Central memory CD4-positive, alpha-beta T cell (primary cell): ENCODE results near the gene C1QC.

Source experiments
- DNase-seq: peaks from one replicate; pipeline ENCODE4 v3.0.0; 2022

Gene C1QC

GRCh38 chr1:22619798-22620197 is 23.6 kb upstream of the C1QC start:
- no peak for DNase-seq

GRCh38 chr1:22621761-22622160 is 21.7 kb upstream of the C1QC start:
- DNase-seq = no peak

- DNase-seq = no peak
Measured at GRCh38 chr1:22625262-22625925, 18.0 kb upstream of the C1QC start.

GRCh38 chr1:22626237-22627157 is 16.9 kb upstream of the C1QC start:
- no peak for DNase-seq

GRCh38 chr1:22627331-22627730 is 16.1 kb upstream of the C1QC start:
- no peak for DNase-seq

- DNase-seq = no peak
Measured at GRCh38 chr1:22628698-22629444, 14.6 kb upstream of the C1QC start.

GRCh38 chr1:22629886-22630285 is 13.5 kb upstream of the C1QC start:
- DNase-seq = no peak

- DNase-seq = no peak
Measured at GRCh38 chr1:22633697-22634463, 9.6 kb upstream of the C1QC start.

- no peak for DNase-seq
Measured at GRCh38 chr1:22635436-22635835, 8.0 kb upstream of the C1QC start.

GRCh38 chr1:22636353-22636752 is 7.1 kb upstream of the C1QC start, which contains the start of gene C1QA:
Gene C1QA (plus strand): TSS chr1:22636628. CDS start chr1:22637617, 989 bp downstream.
- no peak for DNase-seq

- DNase-seq = no peak
Measured at GRCh38 chr1:22636927-22637326, 6.5 kb upstream of the C1QC start.

- DNase-seq = no peak
Measured at GRCh38 chr1:22637907-22638445, 5.5 kb upstream of the C1QC start.

GRCh38 chr1:22638476-22639234 is 4.8 kb upstream of the C1QC start:
- no peak for DNase-seq

GRCh38 chr1:22639286-22639685 is 4.1 kb upstream of the C1QC start:
- DNase-seq = no peak

- no peak for DNase-seq
Measured at GRCh38 chr1:22641247-22641646, 2.2 kb upstream of the C1QC start.

- DNase-seq = peak; percentile 36
Measured at GRCh38 chr1:22641906-22642636, 1.4 kb upstream of the C1QC start.

- no peak for DNase-seq
Measured at GRCh38 chr1:22643928-22644327, 495 bp downstream of the C1QC start.

GRCh38 chr1:22645931-22646330 is 2.5 kb downstream of the C1QC start:
- no peak for DNase-seq

GRCh38 chr1:22646384-22646783 is 3.0 kb downstream of the C1QC start:
- no peak for DNase-seq

- no peak for DNase-seq
Measured at GRCh38 chr1:22650089-22650693, 6.8 kb downstream of the C1QC start.
